GM12878 (cell line): Measurements from ENCODE around the gene NKD2. TPM values are rescaled to one million over a fixed set of nuclear protein-coding genes. Genes with fewer than 3 reads are reported as not detected.

Experiments used
- ATAC-seq: fragments of 200-7000 bp; cut with Tn5 transposase; 3 replicates; pipeline ENCODE4 v1.9.1; 2020; ENCODE audit warnings: mild to moderate bottlenecking, moderate library complexity
- BruUV-seq: library from RNA; stranded (reverse); fragments of 400-500 nt; replicated peaks from 2 replicates; lab custom pipeline; 2021; lab: Mats Ljungman, UMichigan
- CTCF ChIA-PET: fragments of 300-600 bp; sonication (Branson Sonifier 250); formaldehyde crosslinking; extraction: SDS; loops from one replicate; lab custom pipeline; 2021; ENCODE audit warnings: inconsistent platforms; lab: Yijun Ruan, JAX
- POLR2A ChIA-PET: fragments of 350-600 bp; formaldehyde crosslinking; extraction: SDS; loops from one replicate; lab custom pipeline; 2021; ENCODE audit warnings: inconsistent platforms; lab: Charles Lee
- RAD21 ChIA-PET: fragments of 300-600 bp; sonication (Branson Sonifier 250); formaldehyde crosslinking; loops from one replicate; lab custom pipeline; 2023; ENCODE audit warnings: antibody characterized with exemption; ENCODE audit not compliant: unreplicated experiment; lab: Charles Lee
- SMC1A ChIA-PET: fragments of 300-600 bp; sonication (Branson Sonifier 250); formaldehyde crosslinking; loops from one replicate; lab custom pipeline; 2023; ENCODE audit not compliant: unreplicated experiment, uncharacterized antibody; lab: Charles Lee
- DNase-seq: peaks from one replicate; pipeline ENCODE4 v3.0.0-alpha.2; 2011; ENCODE audit warnings: low read depth, low spot score
- FAIRE-seq: peaks from 3 replicates; lab custom pipeline; 2011; peaks lifted over from hg19 to GRCh38; lab: Jason Lieb, UNC
- H2AFZ ChIP-seq: 2 replicates; pipeline ENCODE4 v1.6.0; 2011; ENCODE audit warnings: low read depth, low read length, control low read depth; ENCODE audit not compliant: control insufficient read depth
- H3K27ac ChIP-seq: 2 replicates; pipeline ENCODE4 v1.5.1; 2011; ENCODE audit warnings: control low read depth; ENCODE audit not compliant: control insufficient read depth, insufficient read depth
- H3K27me3 ChIP-seq, 2 experiments: replicated peaks in 1 of 2; 2 replicates each; pipeline versions ENCODE4 v1.6.0 to v1.6.1; 2011; ENCODE audit warnings: low read length in 1 of 2; ENCODE audit not compliant: control insufficient read depth in 2 of 2, insufficient read depth in 2 of 2
- H3K36me3 ChIP-seq, 2 experiments: 2 replicates each; pipeline ENCODE4 v1.5.1; 2011; ENCODE audit warnings: low read length in 1 of 2; ENCODE audit not compliant: control insufficient read depth in 2 of 2, insufficient read depth in 2 of 2
- H3K4me1 ChIP-seq: 2 replicates; pipeline ENCODE4 v1.6.1; 2011; ENCODE audit warnings: mild to moderate bottlenecking, low read length, moderate library complexity, mixed read lengths; ENCODE audit not compliant: control insufficient read depth, insufficient read depth
- H3K4me2 ChIP-seq: 2 replicates; pipeline ENCODE4 v1.6.0; 2011; ENCODE audit warnings: control low read depth; ENCODE audit not compliant: control insufficient read depth, insufficient read depth
- H3K4me3 ChIP-seq: fragments of 200-600 bp; sonication (generic); 2 replicates; pipeline ENCODE4 v1.5.1; 2016
- H3K79me2 ChIP-seq: 2 replicates; pipeline ENCODE4 v1.6.0; 2011; ENCODE audit warnings: low read length; ENCODE audit not compliant: control insufficient read depth, insufficient read depth
- H3K9ac ChIP-seq: 2 replicates; pipeline ENCODE4 v1.8.0; 2011; ENCODE audit warnings: low read length, control low read depth, mixed read lengths; ENCODE audit not compliant: control insufficient read depth, insufficient read depth
- H3K9me3 ChIP-seq: replicated peaks from 3 replicates; pipeline ENCODE4 v1.5.1; 2011; ENCODE audit warnings: mild to moderate bottlenecking, low read length; ENCODE audit not compliant: control insufficient read depth, insufficient read depth
- H4K20me1 ChIP-seq: 2 replicates; pipeline ENCODE4 v1.6.0; 2011; ENCODE audit not compliant: control insufficient read depth, insufficient read depth
- CBX3 ChIP-seq: fragments of 200-600 bp; sonication (generic); IDR thresholded peaks from 2 replicates; pipeline ENCODE4 v1.6.1; 2016; ENCODE audit warnings: low read depth, borderline replicate concordance
- CBX5 ChIP-seq: sonication (generic); IDR thresholded peaks from 2 replicates; pipeline ENCODE4 v1.6.1; 2016; ENCODE audit warnings: low read depth, moderate library complexity, mild to moderate bottlenecking, inconsistent platforms
- EZH2 ChIP-seq: IDR thresholded peaks from 2 replicates; pipeline ENCODE4 v1.6.1; 2012; ENCODE audit warnings: low read depth, mild to moderate bottlenecking, control low read depth, inconsistent platforms, low read length, borderline replicate concordance; ENCODE audit not compliant: control insufficient read depth
- HCFC1 ChIP-seq: fragments of 150-350 bp; IDR thresholded peaks from 2 replicates; pipeline ENCODE4 v1.6.1; 2014; ENCODE audit warnings: low read length
- MAX ChIP-seq: IDR thresholded peaks from 2 replicates; pipeline ENCODE4 v1.6.1; 2012; ENCODE audit warnings: low read depth, low read length, improper control_type of control experiment
- MYC ChIP-seq: IDR thresholded peaks from 2 replicates; pipeline ENCODE4 v1.6.1; 2011; ENCODE audit warnings: mild to moderate bottlenecking, low read length, moderate library complexity, inconsistent platforms; ENCODE audit not compliant: insufficient read depth, insufficient replicate concordance, insufficient read length, severe bottlenecking
- NR2C1 ChIP-seq: fragments of 450-650 bp; IDR thresholded peaks from 2 replicates; pipeline ENCODE4 v1.6.1; 2017; ENCODE audit warnings: antibody characterized with exemption, mild to moderate bottlenecking, moderate library complexity
- PML ChIP-seq: IDR thresholded peaks from 2 replicates; pipeline ENCODE4 v1.6.1; 2012; ENCODE audit warnings: low read length, inconsistent platforms
- POLR2A ChIP-seq: IDR thresholded peaks from 2 replicates; pipeline ENCODE4 v1.6.1; 2011; ENCODE audit warnings: low read depth, mild to moderate bottlenecking, low read length
- POLR2AphosphoS5 ChIP-seq: IDR thresholded peaks from 2 replicates; pipeline ENCODE4 v1.6.1; 2011; ENCODE audit warnings: mild to moderate bottlenecking, low read length, inconsistent platforms
- RB1 ChIP-seq: fragments of 450-650 bp; formaldehyde crosslinking; IDR thresholded peaks from 2 replicates; pipeline ENCODE4 v1.6.1; 2017; ENCODE audit warnings: mild to moderate bottlenecking, borderline replicate concordance
- REST ChIP-seq: IDR thresholded peaks from 2 replicates; pipeline ENCODE4 v1.6.1; 2012; ENCODE audit warnings: mild to moderate bottlenecking, low read depth, low read length
- TCF7 ChIP-seq: IDR thresholded peaks from 2 replicates; pipeline ENCODE4 v1.6.1; 2014; ENCODE audit warnings: antibody characterized with exemption, borderline replicate concordance
- WGBS: methylation state at CpG from one replicate; pipeline ENCODE4 v1.1.6; 2016; ENCODE audit warnings: low lambda C conversion rate; ENCODE audit not compliant: insufficient replicate concordance, insufficient coverage; ENCODE audit errors: missing lambda C conversion rate; 5-methylcytosine and 5-hydroxymethylcytosine counted together
- in situ Hi-C: fragments of 300-500 bp; cut with MboI; formaldehyde crosslinking; loops from 9 replicates; pipeline ENCODE4 v1.14.3; 2018; ENCODE audit warnings: mixed read lengths
- intact Hi-C: fragments of 100-400 bp; cut with micrococcal nuclease; formaldehyde crosslinking; loops from one replicate; pipeline ENCODE4 v1.14.2; 2022; ENCODE audit not compliant: unreplicated experiment
- polyA plus RNA-seq, 11 experiments: library from polyadenylated mRNA; depleted of rRNA in 4 of 11; unstranded in 6 of 11; stranded (reverse) in 5 of 11; fragments of >200 nt; fragmentation: Nextera tagmentation in 4 of 11; fragmentation: Illumina TruSeq in 1 of 11; extraction: Ambion mirVana in 4 of 11; extraction: Trizol in 1 of 11; gene quantifications; 1 replicate in 1 of 11; 2 replicates in 10 of 11; pipeline versions ENCODE4 v1.2.1 to v1.2.3, GENCODE V29; 2011 to 2016; ENCODE audit warnings: inconsistent platforms in 2 of 11, missing spikeins in 2 of 11, low read depth in 1 of 11
- total RNA-seq, 4 experiments: library from RNA; depleted of rRNA in 3 of 4; stranded (reverse); fragments of >200 nt in 3 of 4; fragmentation: Illumina TruSeq in 1 of 4; extraction: Trizol in 1 of 4; gene quantifications; 2 replicates each; pipeline versions ENCODE4 v1.2.1 to v1.2.3, GENCODE V29; 2013 to 2021

Gene NKD2
- total and polyA plus RNA-seq, 10 of the 15 experiments (the other 5 are each of a cell fraction or from before 2014, with no cell fraction given), result 0.20 to 0.83 (median 0.26) TPM; not detected in 7

- ChIA-PET RAD21 (no interaction called here), POLR2A (no interaction called here)
Measured at GRCh38 chr5:1013948-1014301, 5.3 kb downstream of the NKD2 start.

GRCh38 chr5:1014346-1014745 lies 5.7 kb downstream of the NKD2 start:
- H4K20me1 ChIP-seq, result no peaks in the 10 kb centered on the region
- H3K4me3 ChIP-seq, result no peak overlapping the region
- H3K9ac ChIP-seq, result no peak overlapping the region
- TF ChIP-seq REST, result no peak
- TF ChIP-seq POLR2A, result no peak
- H2AFZ ChIP-seq, result no peak overlapping the region
- H3K4me1 ChIP-seq, result no peaks in the 10 kb centered on the region
- H3K9me3 ChIP-seq, result no peaks in the 10 kb centered on the region
- no peak overlapping the region for H3K27ac ChIP-seq
- DNase-seq (no peak), ATAC-seq (no peak), FAIRE-seq (no peak)
- no peaks in the 10 kb centered on the region for H3K79me2 ChIP-seq
- CTCF ChIA-PET, result interaction anchor here (1.1 to 1.5 kb wide), 2 partner anchors 90 to 91 kb away, joined by 3 to 4 read pairs; no protein-coding TSS in a partner anchor
- peaks cover 0 to 3% of the 10 kb centered on the region in 2 experiments; a peak in 3 of 4 replicates for H3K27me3 ChIP-seq
- POLR2A ChIA-PET, result no interaction called here
- H3K36me3 ChIP-seq, result no peaks in the 10 kb centered on the region
- intact Hi-C loops (loop anchor here (10.0 kb wide), 1 partner anchor 130 kb away; no protein-coding TSS in a partner anchor), in situ Hi-C loops (loop anchor here (5.0 kb wide), 1 partner anchor 88 kb away; no protein-coding TSS in a partner anchor)
- no peak overlapping the region for H3K4me2 ChIP-seq
- RAD21 ChIA-PET, result no interaction called here
- BruUV-seq, result no TSS peak
- WGBS, result 49% methylated on average over 14 of the region's 14 CpGs
- SMC1A ChIA-PET, result no interaction called here

More at GRCh38 chr5:1013948-1014301, 5.3 kb downstream of the NKD2 start:
- BruUV-seq, result no TSS peak
- no peak overlapping the region for H2AFZ ChIP-seq
- H3K4me2 ChIP-seq, result no peak overlapping the region
- DNase-seq, result no peak
- H3K4me1 ChIP-seq, result no peaks in the 10 kb centered on the region
- ATAC-seq, result no peak
- CTCF ChIA-PET, result interaction anchor here (1.5 kb wide), 1 partner anchor 90 kb away, joined by 4 read pairs; no protein-coding TSS in a partner anchor
- in situ Hi-C loops (loop anchor here (5.0 kb wide), 1 partner anchor 88 kb away; no protein-coding TSS in a partner anchor), intact Hi-C loops (loop anchor here (10.0 kb wide), 1 partner anchor 131 kb away; no protein-coding TSS in a partner anchor)
- 0% methylated on average over 3 of the region's 3 CpGs for WGBS
- H3K79me2 ChIP-seq, result no peaks in the 10 kb centered on the region
- no peak overlapping the region for H3K27ac ChIP-seq
- no peaks in the 10 kb centered on the region for H4K20me1 ChIP-seq
- no peak overlapping the region for H3K9ac ChIP-seq
- H3K27me3 ChIP-seq, result peaks cover 0 to 3% of the 10 kb centered on the region in 2 experiments; a peak in 3 of 4 replicates
- SMC1A ChIA-PET, result no interaction called here
- no peak overlapping the region for H3K4me3 ChIP-seq
- no peak for FAIRE-seq
- TF ChIP-seq HCFC1, result no peak
- no peak for TF ChIP-seq RB1
- TF ChIP-seq EZH2, result no peak
- TF ChIP-seq POLR2AphosphoS5, result no peak
- no peak for TF ChIP-seq CBX5
- TF ChIP-seq CBX3, result no peak
- no peak for TF ChIP-seq PML
- TF ChIP-seq TCF7, result no peak
- TF ChIP-seq MAX, result no peak
- no peak for TF ChIP-seq MYC
- TF ChIP-seq NR2C1, result no peak
- H3K9me3 ChIP-seq, result no peaks in the 10 kb centered on the region
- no peaks in the 10 kb centered on the region for H3K36me3 ChIP-seq
